ENCODE results near the gene NTMT1.

The NTMT1 gene

DNA sequence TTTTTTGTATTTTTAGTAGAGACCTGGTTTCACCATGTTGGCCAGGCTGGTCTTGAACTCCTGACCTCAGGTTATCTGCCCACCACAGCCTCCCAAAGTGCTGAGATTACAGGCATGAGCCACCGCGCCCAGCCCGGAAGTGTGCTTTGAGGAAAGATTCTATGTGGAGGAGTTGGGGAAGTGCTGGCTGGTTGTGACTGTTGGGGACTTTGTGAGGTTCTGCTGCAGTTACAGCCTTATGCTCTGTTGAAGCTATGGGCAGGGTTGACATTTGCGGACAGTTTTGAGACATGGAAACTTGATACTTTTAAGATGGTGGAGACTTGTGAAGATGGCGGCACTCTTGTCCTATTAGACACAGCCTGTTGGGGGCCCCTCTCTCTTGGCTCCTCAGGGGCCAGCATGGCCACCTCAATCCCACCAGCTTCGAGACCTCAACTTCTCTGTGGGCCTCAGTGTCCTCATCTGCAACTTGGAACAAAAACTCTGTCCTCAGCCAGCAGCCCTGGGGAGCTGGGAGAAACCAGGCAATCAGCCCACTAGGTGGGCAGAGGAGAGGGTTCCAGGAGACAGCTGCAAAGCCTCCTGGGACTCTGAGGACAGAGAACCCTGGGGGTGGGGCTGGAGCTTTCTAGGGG, 29.9 kb upstream of the NTMT1 start:
- Histone ChIP-seq H3K4me3 (ENCODE audit: low read depth, low read length) (no peak overlapping the region), H3K27me3 (ENCODE audit: insufficient read depth, low read depth, severe bottlenecking) (no peaks in the 10 kb centered on the region), H3K27ac (no peak overlapping the region), H3K36me3 (no peaks in the 10 kb centered on the region), H3K9me3 (ENCODE audit: severe bottlenecking) (no peaks in the 10 kb centered on the region)
- TF ChIP-seq, protein P1, sequence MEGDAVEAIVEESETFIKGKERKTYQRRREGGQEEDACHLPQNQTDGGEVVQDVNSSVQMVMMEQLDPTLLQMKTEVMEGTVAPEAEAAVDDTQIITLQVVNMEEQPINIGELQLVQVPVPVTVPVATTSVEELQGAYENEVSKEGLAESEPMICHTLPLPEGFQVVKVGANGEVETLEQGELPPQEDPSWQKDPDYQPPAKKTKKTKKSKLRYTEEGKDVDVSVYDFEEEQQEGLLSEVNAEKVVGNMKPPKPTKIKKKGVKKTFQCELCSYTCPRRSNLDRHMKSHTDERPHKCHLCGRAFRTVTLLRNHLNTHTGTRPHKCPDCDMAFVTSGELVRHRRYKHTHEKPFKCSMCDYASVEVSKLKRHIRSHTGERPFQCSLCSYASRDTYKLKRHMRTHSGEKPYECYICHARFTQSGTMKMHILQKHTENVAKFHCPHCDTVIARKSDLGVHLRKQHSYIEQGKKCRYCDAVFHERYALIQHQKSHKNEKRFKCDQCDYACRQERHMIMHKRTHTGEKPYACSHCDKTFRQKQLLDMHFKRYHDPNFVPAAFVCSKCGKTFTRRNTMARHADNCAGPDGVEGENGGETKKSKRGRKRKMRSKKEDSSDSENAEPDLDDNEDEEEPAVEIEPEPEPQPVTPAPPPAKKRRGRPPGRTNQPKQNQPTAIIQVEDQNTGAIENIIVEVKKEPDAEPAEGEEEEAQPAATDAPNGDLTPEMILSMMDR (IDR thresholded peaks at IDR 0.05; ENCODE audit: low read depth, low read length): no peak
- no peak for DNase-seq

GRCh38 chr9:129596541-129597331, 29.2 kb upstream of the NTMT1 start:
- TF ChIP-seq, protein P1 (IDR thresholded peaks at IDR 0.05; ENCODE audit: low read depth, low read length): no peak
- DNase-seq: no peak
- Histone ChIP-seq H3K36me3 (no peaks in the 10 kb centered on the region), H3K27me3 (ENCODE audit: insufficient read depth, low read depth, severe bottlenecking) (no peaks in the 10 kb centered on the region), H3K27ac (no peak overlapping the region), H3K4me3 (ENCODE audit: low read depth, low read length) (no peak overlapping the region), H3K9me3 (ENCODE audit: severe bottlenecking) (no peaks in the 10 kb centered on the region)

GRCh38 chr9:129597355-129598088, 28.4 kb upstream of the NTMT1 start:
- no peaks in the 10 kb centered on the region for H3K9me3 ChIP-seq (ENCODE audit: severe bottlenecking)
- no peaks in the 10 kb centered on the region for H3K36me3 ChIP-seq
- TF ChIP-seq, protein P1 (IDR thresholded peaks at IDR 0.05; ENCODE audit: low read depth, low read length): no peak
- H3K27me3 ChIP-seq (ENCODE audit: insufficient read depth, low read depth, severe bottlenecking): no peaks in the 10 kb centered on the region
- H3K4me3 ChIP-seq (ENCODE audit: low read depth, low read length): no peak overlapping the region
- H3K27ac ChIP-seq: no peak overlapping the region
- no peak for DNase-seq

- Histone ChIP-seq H3K27ac (no peak overlapping the region), H3K36me3 (no peaks in the 10 kb centered on the region), H3K9me3 (ENCODE audit: severe bottlenecking) (no peaks in the 10 kb centered on the region), H3K27me3 (ENCODE audit: insufficient read depth, low read depth, severe bottlenecking) (no peaks in the 10 kb centered on the region), H3K4me3 (ENCODE audit: low read depth, low read length) (no peak overlapping the region)
- TF ChIP-seq, protein P1 (IDR thresholded peaks at IDR 0.05; ENCODE audit: low read depth, low read length): no peak
- no peak for DNase-seq
Measured at GRCh38 chr9:129598089-129598596, 27.8 kb upstream of the NTMT1 start.

DNA sequence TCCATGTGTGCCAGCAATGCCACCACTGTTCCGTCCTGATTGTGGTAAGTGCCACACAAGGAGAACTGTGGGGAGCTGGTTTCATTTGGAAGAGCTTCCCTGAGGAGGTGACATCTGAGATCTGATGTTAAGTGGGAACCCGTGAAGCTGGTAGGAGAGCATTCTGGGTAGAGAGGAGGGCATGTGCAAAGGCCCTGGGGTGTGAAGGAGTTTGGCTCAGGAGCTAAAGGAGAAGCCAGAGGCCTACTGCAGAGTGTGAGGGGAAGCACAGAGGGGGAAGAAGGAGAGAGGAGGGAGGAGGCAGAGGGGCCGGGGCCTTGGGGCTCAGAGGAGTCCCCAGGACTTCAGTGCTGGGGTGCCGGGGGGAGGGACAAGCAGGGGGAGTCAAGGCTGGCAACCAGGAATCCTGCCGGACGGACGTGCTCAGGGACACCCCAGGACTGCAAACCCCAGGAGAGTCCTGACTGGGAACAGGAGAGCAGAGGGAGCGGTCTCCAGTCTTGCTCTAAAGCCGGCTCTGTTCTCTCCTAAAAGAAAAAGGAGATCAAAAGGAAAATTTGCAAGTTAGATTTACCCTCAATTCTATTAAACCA, 24.8 kb upstream of the NTMT1 start:
- no peaks in the 10 kb centered on the region for H3K36me3 ChIP-seq
- no peak for DNase-seq
- H3K4me3 ChIP-seq (ENCODE audit: low read depth, low read length): no peak overlapping the region
- no peaks in the 10 kb centered on the region for H3K9me3 ChIP-seq (ENCODE audit: severe bottlenecking)
- TF ChIP-seq, protein P1 (IDR thresholded peaks at IDR 0.05; ENCODE audit: low read depth, low read length): no peak
- no peaks in the 10 kb centered on the region for H3K27me3 ChIP-seq (ENCODE audit: insufficient read depth, low read depth, severe bottlenecking)
- no peak overlapping the region for H3K27ac ChIP-seq

All from WERI-Rb-1 (cell line).